AG08396 (cell line): ENCODE results near the gene KRT222.

Source experiments
- DNase-seq: peaks from one replicate; pipeline ENCODE4 v3.0.0; 2012; ENCODE audit warnings: low spot score, mixed read lengths

Gene KRT222

DNA sequence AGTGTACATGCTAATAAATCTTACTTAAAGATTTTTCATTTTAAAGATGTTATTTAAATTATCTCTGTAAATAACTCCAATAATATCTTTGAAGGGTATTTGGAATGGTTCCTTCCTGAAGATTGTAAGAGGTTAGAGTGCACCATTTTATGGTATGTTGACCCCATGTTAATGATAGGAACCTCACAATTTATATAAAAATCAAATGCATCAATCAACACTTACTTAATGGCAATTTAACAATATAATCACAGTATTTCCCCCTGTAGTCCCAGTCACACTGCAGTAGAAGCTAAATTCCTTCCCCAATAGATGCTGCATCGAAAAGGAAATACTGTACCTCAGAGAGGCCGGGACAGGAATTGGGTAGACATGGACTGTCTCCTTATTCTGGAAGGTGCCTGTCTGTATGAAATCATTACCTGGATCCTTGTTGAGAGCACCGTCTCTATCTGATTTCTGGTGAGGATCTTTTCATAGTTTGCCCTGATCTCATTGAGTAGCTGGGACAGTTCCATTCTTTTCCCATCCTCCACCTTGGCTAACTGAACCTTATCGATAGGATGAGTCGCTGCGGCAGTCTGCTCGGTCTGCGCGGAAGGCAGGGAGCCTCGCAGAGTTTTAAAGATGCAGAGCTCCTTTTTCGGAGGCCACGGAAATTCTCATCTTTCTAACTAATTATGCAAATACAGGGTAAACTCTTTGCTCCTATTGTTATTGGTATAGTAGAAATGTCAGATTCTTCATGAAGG, at the start of gene KRT222:
KRT222 (minus strand) TSS at position 596 of the 752 bp plus-strand sequence; CDS start at position 518, 78 bp downstream.
- DNase-seq = no peak

DNA sequence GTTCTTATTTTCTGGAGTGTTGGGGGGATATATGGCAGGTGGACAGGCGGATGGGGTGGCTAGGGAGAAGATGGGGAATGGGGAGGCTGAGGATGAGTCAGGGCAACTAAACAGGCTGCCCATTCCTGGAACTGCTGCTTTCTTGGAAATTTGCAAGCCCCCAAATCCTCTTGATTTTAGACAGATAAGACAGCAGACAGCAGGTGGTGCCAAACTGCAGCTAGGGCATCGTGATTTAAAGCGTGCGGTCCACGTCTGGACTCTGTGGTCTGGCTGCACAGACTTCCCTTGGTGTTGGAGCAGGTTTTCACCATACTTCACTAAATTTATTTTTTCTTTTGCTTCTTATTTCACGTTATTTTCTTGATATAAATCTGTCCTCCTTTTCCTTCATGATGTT, 49.5 kb upstream of the KRT222 start:
- no peak for DNase-seq

DNA sequence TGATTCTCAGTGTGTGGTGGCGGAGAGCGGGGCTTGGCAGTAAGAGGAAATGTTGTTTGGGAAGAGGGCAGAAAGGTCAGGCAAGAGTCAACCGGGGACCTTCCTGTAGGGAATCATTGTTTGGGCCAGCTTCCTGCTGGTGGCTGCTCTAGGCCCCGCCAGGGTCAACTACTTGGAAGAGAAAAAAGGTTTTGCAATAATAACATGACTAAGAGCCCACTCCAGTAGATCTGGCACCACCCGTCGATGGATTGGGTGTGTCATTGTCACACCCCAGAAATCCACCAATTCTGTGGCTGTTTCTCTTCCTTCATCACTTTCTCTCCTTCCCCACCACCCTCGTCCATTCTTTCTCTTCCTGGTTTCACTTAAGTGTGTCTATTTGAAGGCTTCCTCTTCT, 42.8 kb upstream of the KRT222 start:
- DNase-seq = no peak

DNA sequence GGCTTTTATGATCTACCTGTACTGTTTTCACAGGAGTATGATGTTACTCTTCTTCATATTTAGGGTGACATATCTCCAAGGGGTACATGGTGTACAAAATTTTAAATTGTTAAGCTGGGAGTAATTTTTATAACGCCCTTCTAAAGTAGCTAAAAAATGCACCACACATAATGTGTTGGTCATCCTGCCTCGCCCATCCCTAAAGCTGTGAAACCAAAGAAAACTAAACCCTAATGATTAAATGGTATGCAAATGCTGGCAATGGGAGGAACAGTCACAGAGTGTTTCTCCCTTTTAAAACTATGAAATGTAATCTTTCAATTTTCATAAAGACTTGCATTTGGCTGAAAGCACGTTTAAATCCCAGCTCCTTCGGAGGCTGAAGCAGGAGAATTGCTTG, 40.6 kb upstream of the KRT222 start:
- DNase-seq = no peak

DNA sequence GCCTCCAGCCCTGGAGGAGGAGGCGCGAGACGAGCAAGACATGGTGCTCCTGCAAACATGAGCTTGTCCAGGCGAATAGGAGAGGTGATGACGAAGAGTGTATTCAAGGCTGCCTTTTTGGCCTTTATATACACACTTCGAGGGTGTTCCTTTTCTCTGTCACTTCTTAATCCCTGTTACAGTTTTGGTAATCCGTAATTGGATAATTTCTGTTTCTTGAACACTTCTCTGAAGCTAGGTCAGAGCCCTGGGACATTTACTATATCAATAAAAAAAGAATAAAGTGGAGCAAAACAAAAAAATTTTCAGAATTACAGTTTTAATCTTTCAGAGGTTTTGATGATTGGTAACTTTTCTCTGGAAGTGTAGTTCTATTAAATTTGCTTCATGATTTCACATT, 38.7 kb upstream of the KRT222 start, which contains the start of gene KRT24:
KRT24 (minus strand) TSS at position 101 of the 400 bp plus-strand sequence; CDS start at position 42, 59 bp downstream.
- no peak for DNase-seq

DNA sequence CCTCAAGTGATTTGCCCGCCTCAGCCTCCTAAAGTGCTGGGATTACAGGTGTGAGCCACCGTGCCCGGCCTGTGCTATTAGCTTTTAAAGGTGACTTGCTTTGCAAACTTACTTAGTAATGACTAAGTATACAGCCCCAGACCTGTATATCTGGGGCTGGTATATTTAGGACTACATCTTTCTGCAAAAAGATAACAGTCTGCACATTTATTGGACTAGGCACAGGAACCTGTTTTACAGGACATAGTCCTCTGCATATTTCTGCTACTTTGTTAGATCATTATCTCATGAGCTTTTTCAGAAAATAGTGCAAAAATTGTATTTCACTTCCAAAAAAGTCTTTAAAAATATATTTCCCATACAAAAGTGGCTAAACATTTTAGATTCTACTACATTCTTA, 37.3 kb upstream of the KRT222 start:
- no peak for DNase-seq

DNA sequence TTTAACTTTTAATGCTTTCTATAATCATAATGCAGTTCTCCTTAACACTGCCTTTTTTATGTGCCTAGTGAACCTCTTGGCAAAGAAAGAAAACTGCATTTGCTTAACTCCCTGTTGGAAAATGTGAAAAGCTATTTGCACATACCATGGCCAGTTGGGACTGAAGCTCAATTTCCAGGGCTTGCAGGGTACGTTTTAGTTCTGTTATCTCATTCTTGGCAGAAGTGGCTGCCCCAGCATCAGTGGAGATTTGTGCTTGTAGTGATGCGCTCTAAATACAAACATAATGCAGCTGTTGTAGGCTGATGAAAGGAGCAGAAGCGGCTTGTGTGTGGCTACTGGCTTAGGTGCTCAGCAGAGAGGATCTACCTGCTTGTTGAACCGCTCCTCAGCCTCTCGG, 34.9 kb upstream of the KRT222 start:
- DNase-seq = no peak

DNA sequence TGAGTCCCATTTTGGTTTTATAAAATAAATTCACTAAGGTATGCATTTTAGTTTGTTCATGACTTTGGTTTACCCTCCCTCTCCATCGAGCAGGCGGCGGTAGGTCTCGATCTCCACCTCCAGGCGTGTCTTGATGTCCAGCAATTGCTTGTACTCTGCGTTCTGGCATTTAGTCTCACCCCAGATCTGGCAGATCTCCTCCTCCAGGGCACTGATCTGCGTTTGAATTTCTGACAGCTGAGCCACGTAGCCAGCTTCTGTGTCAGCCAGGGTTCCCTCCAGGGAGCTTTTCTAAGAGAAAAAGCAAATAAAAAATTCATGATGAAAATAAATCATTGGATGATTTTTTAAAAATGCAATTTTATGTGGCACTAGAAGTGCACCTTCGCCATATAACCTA, 34.4 kb upstream of the KRT222 start:
- DNase-seq = no peak

DNA sequence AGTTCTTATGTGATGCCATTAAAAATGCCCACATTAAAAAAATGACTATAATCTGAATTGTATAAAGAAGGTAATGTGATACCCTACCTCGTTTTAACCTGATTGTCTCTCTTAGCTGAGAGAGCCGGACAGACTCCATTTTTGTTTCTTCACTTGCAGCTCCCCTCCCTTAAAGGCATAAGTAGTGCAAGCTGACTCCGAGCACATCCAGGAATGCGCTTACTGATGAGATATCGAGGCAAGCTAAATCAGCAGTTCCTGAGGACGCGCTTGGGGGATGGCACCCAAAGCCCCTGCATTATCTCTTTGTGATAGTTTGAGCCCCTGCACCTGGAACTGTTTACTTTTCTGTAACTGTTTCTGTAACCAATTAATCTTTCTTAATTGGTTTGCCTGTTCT, 32.3 kb upstream of the KRT222 start:
- no peak for DNase-seq

DNA sequence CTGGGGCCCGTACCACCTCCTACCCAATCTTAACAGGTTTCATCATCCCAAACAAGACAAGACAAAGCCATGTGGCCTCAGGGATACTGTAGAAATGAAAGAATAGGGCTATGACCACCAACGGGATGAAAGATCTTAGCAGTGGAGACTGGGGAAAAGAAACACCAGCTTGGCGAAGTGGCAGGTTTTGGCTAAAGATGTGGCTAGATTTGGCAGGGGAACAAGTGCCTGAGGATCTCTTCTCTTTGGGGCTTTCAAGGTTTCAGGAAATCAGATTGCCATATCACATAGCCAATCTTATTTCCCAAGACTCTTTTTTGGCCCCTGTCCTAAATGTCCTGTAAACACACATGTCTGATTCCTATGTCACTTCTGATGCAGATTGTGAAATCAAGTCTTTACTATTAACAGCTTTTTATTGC, 31.7 kb upstream of the KRT222 start:
- no peak for DNase-seq

DNA sequence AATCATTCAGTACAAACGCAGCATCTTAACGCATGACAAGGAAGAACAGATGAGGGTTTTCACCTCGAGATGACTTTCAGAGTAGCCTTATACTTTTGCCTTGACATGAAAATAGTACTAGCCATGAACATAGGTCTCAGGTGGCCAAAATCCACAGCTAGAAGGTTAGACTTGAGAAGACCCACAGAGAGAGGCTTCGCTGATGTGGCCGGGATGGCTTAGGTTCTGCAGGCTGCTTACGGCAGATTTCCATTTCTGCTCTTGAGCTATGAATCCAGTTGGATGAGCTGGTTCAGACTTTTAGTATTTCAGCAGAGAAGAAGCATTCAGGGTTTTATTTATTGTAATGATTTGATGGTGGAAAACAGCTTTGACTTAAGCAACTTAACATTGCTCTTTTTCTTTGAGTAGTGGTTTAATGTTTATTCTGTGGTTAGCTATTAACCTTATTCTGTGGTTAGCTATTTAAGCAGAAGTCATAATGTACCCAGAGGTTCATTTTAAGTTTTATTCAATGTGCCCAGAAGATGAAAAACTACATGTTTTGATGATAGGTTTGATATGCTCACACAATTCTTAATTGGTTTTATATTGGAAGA, 31.0 kb upstream of the KRT222 start:
- no peak for DNase-seq

DNA sequence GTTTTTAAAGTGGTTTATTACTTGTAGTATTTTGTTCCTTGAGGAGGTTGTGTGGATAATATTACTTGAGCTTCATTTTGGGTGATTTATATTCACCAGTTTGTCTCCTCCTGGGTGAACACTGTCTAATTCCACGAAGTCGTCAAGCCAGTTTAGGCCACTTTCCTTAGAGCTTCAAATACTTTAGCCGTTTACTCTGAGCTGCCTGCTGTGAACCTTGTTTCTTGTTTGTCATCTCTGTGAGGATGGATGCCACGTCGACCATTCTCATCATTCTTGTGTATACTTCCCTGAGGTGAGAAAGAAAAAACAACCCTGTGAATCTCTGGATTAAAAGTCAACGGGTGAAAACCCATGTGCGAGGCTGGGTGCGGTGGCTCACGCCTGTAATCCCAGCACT, 29.6 kb upstream of the KRT222 start:
- DNase-seq = no peak

DNA sequence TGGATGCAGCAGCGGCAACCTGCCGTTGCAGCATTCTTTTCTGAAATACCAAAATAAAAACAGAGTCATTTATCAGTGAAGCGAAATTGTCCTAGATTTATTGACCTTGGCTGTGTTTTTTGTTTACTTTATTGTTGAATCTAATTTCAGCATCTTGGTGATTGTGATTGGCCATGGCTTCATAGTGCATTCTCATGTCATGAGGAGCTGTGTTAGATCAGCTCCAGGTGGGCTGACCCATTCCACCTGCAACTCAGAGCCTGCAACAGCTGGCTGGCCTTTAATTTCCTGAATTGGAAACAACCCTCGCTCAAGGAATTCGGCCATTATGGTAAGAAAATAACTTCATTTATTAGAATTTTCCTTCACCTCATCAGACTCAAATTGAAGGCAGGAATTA, 22.1 kb upstream of the KRT222 start:
- no peak for DNase-seq

DNA sequence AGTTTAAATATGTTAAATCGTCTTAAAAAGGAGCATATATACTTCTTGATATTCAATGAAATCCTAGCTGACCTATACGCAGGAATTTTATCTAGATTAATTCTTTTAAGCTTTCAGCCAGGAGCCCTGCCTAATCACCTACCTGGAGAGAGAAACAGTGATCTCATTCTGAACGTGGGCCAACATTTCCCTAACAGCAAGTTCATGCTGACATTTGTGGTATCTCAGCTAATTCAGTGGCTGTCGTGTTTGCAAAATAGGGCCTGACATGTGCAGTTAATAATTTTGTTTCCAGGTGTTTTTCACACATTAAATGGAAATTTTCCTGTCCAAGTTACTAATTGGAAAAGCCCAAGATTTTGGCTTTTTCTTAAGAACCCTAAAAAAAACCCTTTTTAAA, 21.2 kb upstream of the KRT222 start:
- no peak for DNase-seq

DNA sequence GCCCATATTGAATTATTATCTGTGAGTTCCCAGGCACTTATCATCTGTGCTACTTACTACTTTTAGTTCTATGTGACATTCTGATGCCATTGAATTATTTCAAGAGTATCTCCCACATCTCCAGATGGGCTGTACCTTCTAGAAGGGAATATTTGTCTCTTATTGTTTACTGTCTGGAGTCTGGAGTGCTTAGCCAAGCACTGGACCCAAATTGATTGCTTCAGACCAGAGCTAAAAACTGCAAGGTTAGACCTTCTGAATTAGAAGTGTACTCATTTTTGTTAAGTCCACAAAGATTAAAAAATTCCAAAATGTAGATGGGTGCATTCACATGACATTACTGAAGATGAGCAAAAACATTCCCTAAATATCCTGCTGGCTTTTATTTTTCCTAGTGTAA, 16.0 kb upstream of the KRT222 start:
- DNase-seq = no peak

DNA sequence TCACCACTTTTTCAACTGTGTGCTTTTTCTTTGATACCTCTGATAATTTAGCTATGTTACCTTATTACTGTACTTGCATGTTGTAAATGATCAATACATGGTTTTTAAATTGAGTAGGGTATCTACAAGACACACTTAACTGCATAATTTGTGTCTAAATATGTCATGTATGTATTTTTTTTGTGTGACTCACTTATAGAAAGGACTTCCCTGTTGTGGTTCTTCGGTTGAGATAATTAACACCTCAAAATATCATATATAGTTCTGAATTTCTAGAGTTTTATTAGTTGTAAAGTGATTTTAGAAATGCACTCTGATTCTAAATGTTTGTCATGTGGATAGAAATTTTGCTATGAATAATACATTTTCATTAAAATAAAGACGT, 14.5 kb upstream of the KRT222 start:
- no peak for DNase-seq

DNA sequence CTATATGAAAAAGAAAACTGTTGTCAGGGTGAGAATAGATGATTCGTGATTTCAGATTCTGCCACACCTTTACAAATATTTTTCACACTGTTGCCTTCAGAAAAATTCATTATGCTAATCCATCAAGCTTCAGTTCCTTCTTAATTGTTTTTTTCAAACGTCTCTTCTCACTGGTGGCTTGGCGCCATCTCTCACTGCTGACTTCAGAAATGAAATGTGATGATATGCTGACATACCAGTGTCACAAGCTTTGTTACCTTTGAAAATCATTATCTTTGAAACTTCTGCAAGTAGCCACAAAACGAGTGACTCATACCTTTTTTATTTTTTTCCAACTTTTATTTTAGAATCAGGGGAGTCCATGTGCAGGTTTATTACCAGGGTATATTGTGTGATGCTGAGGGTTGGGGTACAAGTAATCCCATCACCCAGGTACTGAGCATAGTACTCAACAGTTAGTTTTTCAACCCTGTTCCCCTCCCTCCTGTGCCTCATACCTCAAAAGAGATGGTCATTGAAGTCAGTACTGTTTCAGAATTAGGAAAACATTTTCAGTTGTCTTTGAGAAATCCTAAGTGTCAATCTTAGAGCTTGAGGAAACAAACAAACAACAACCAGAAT, 14.0 kb upstream of the KRT222 start:
- no peak for DNase-seq

DNA sequence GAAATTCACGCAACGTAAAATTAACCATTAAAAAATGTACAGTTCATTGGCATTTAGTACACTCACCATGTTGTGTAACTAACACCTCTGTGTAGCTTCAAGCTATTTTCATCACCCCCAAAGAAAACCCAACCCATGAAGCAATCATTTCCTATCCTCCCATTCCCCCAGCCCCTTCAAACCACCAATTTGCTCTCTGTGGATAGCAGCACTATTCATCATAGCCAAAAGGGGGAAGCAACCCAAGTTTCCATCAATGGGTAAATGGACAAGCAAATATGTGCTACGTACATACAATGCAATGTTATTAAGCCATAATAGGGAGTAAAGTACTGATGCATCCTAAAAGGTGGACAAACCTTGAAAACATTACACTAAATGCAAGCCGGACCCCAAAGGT, 10.9 kb upstream of the KRT222 start:
- no peak for DNase-seq

DNA sequence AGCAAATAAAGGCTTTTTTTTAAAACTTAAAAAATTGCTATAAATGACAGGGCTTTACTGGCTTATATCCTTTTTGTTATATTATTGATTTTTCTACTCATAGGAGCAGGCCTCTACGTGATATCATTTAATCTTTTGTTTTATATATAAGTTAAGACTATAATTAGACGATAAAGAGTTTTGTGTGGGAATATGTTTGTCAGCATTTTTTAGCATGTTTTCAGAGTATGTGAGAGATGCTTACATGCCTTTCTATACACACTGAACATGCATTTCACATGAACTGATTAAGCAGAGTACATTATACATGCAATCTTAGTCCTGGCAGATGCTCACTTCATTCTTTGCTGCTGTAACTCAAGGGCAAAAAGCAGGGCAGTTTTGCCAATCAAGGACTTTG, 7.7 kb upstream of the KRT222 start:
- no peak for DNase-seq

DNA sequence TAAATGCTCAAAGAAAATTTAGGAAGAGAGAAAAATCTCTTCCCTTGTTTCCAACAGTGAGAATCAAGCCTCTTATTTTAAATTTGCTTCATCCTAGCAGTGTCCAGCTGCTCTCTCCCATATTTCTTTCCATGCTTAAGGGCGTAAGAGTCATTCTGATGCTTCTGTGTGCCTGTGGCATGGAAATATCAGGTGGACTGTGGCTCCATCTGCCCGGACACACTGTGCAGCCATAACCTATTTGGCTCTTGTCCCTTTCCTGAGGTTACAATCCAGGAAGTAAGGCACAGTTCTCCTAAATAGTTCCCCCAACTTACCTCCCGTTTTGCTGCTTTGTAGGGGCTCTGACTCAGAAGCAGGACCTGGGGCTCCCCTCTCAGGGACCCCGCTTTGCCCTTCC, 6.3 kb upstream of the KRT222 start:
- no peak for DNase-seq

DNA sequence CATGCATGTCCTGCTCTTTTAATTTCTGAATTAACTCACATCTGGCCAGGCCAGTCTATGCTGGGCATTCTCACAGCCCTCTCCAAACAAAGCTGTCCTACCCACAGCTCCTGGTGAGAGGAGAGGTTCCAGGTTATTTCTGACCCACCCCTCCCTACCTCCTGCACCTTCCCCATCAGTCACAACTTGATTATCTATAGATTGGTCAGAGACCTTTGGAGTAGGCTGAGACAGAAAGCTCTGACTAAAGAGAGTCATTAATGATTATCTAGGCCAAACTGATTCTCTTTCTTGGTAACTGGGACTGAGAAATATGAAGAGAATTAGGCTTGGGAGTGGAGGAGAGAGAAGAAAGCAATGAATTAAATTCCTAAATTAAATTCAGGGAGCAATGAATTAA, 1.4 kb upstream of the KRT222 start:
- no peak for DNase-seq

DNA sequence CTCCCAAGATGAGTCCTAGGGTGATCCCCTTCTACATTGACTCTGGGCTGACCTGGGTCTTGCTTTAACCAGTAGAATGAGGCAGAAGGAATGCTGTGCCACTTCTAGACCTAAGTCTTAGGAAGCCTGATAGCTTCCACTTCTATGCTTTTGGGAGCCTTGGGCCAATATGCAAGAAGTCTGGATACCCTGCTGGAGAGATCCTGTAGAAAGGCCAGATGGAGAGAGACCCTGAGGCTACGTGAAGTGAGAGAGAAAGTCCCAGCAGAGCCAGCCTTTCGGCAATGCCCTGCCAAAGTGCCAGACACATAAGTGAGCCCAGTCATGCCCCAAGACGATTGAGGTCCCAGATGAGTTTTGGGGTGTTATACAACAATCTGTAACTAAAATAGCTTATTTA, 1.7 kb downstream of the KRT222 start:
- DNase-seq = no peak

DNA sequence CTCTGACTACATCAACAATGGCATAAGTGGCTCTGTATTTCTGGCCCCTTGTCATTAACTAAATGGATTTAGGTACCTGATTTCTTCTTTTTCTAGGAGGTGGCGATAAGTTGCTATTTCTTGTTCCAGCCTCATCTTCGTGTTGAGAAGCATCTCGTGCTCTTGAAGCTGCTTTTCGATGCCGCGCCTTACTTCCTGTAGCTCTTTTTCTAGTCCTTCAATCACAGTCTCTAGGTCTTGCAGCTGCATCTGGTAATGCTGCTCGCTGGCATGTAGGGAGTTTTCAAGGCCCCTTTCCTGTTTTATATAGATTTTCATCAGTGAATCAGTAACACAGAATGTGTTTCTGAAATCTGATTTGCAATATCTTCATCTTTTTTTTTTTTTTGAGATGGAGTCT, 5.1 kb downstream of the KRT222 start:
- no peak for DNase-seq

DNA sequence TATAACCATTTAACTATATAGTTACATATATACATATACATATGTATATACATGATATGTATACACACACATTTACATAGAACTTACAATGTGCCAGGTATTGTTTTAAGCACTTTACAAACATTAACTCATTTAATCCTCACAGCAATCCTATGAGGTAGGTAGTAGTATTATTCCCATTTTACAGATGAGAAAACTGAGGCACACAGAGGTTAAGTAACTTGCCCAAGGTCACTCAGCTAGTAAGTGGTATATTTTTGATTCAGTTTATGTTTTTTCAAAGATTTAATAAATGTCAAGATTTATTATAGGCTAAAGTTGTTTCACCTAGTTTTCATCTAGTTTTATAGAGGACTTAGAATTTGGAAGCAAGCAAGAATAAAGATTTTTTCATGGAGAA, 6.6 kb downstream of the KRT222 start:
- no peak for DNase-seq
